Activated naive CD8-positive, alpha-beta T cell treated with anti-CD3 and anti-CD28 coated beads, Interleukin-2, amount 50 U/mL, for 24 hours (primary cell): ENCODE data around the gene C4B.

Experiments
- ATAC-seq: fragments of 150-1000 bp; cut with Tn5 transposase; one replicate; pipeline ENCODE4 v1.10.0; 2021
- DNase-seq: peaks from one replicate; pipeline ENCODE4 v3.0.0; 2021
- H3K27ac Mint-ChIP-seq: one replicate; pipeline ENCODE4 v1.8.0; 2021; ENCODE audit warnings: mild to moderate bottlenecking, mixed read lengths
- H3K27me3 Mint-ChIP-seq: one replicate; pipeline ENCODE4 v1.8.0; 2021; ENCODE audit warnings: mixed read lengths
- H3K36me3 Mint-ChIP-seq: one replicate; pipeline ENCODE4 v1.8.0; 2021; ENCODE audit warnings: low read depth, mixed read lengths
- H3K4me1 Mint-ChIP-seq: one replicate; pipeline ENCODE4 v1.8.0; 2021; ENCODE audit warnings: mixed read lengths
- H3K4me3 Mint-ChIP-seq: one replicate; pipeline ENCODE4 v1.8.0; 2021; ENCODE audit warnings: mild to moderate bottlenecking, moderate library complexity, mixed read lengths
- H3K9me3 Mint-ChIP-seq: one replicate; pipeline ENCODE4 v1.8.0; 2021; ENCODE audit warnings: mixed read lengths

The C4B gene

DNA sequence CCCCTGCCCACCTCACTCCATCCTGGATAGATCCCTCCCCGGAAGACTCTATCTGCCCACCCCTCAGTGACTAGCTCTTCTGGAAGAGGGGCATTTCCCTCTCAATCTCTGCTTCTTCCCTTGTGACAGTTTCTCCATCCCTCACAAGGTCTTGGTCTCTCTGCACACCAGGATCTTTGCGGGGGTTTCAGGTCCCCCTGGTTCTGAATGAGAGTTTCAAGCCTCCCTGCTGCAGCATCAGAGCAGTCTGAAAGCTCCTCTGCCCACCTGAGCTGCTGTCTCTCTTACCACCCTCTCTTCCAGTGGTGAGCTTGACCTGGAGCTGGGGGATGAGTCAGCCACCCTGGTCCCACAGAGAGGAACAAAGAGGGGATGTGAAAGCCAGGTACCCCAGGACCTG is 70.2 kb downstream of the C4B start:
- Mint-ChIP-seq H3K27ac (no peak overlapping the region), H3K9me3 (no peaks in the 10 kb centered on the region), H3K27me3 (peaks cover 57% of the 10 kb centered on the region), H3K4me1 (peaks cover 14% of the 10 kb centered on the region), H3K4me3 (no peak overlapping the region), H3K36me3 (no peaks in the 10 kb centered on the region)
- DNase-seq (no peak), ATAC-seq (no peak)
